ENCODE measurements around the gene BAG1. TPM values are rescaled to one million over a fixed set of nuclear protein-coding genes. Genes with fewer than 3 reads are reported as not detected.

The BAG1 gene
- total and polyA plus RNA-seq, 2 of the 13 experiments (the other 11 are each of a cell fraction or from before 2014, with no cell fraction given) = 23.1 to 59.5 TPM

DNA sequence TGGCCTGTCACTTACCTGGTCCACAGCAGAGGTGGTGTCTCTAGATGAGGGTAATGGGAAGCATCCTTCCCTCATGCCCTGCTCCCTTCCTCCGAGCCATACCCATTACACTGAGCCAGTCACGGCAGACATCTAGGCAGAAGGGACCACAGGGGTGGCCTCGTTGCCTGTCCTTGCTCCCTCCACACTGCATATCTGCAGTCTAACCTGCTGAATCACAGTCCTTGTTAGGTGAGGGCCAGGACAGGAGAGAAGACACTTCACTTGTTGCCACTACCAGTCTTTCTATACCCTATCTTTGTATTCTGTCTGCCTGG, 43.0 kb downstream of the BAG1 start:
- ATAC-seq (peak; percentile 56), FAIRE-seq (no peak), DNase-seq (ENCODE audit: low spot score) (no peak)
- POLR2A ChIA-PET = no interaction called here
- peaks cover 0 to 8% of the 10 kb centered on the region in 2 experiments; a peak in 1 of 5 replicates for H3K27me3 ChIP-seq (ENCODE audit: control insufficient read depth in 1 of 2, insufficient read depth in 2 of 2, low read length in 2 of 2)
- H3K4me1 ChIP-seq (ENCODE audit: insufficient read depth, low read length) = peaks cover 5% of the 10 kb centered on the region; the same call in 1 of the 2 replicates
- no peaks in the 10 kb centered on the region for H4K20me1 ChIP-seq (ENCODE audit: insufficient read depth, low read length)
- H3K79me2 ChIP-seq (ENCODE audit: insufficient read depth, low read length) = no peaks in the 10 kb centered on the region
- intact Hi-C loops (cut with micrococcal nuclease; ENCODE audit: unreplicated experiment) = no loop called here
- H3K4me3 ChIP-seq (replicated peaks in 1 of 3; ENCODE audit: insufficient read depth in 1 of 3, low read depth in 2 of 3, low read length in 3 of 3) = no peak overlapping the region; a peak in 1 of 6 replicates
- CTCF ChIA-PET (ENCODE audit: low intra/inter-chr PET ratio, low total read pairs) = no interaction called here
- 72% methylated on average over 2 of the region's 3 CpGs for WGBS (ENCODE audit: low lambda C conversion rate)
- no TSS peak for BruUV-seq (replicated peaks)
- H3K9ac ChIP-seq (ENCODE audit: insufficient read depth, low read depth, low read length) = no peak overlapping the region
- in situ Hi-C loops (cut with HindIII; ENCODE audit: extremely low pct_ligation_motif_present, low pct_unique_long_range_greater_than_20kb) = no loop called here
- no peaks in the 10 kb centered on the region for H3K9me3 ChIP-seq (ENCODE audit: low read length)
- no peak overlapping the region for H2AFZ ChIP-seq (ENCODE audit: low read length)
- no peaks in the 10 kb centered on the region for H3K36me3 ChIP-seq (replicated peaks in 1 of 2; ENCODE audit: control insufficient read depth in 1 of 2, insufficient read depth in 2 of 2, low read length in 2 of 2)
- no peak overlapping the region for H3K27ac ChIP-seq (ENCODE audit: extremely low read length, insufficient read depth, low read length)
- 0 out of 2 replicates have a peak overlapping the region, but pooled peaks have one; percentile 6 for H3K4me2 ChIP-seq (ENCODE audit: low read depth, low read length)
- no peak for TF ChIP-seq ZNF883 (CRISPR knock-in tag; IDR thresholded peaks at IDR 0.05; ENCODE audit: not compliant biosample characterization)
- TF ChIP-seq ZBTB38 (CRISPR knock-in tag; IDR thresholded peaks at IDR 0.05) = no peak
- no peak for TF ChIP-seq ZNF546 (CRISPR knock-in tag; conservative IDR thresholded peaks at IDR 0.05)
- TF ChIP-seq ZNF207 (IDR thresholded peaks at IDR 0.05; ENCODE audit: borderline replicate concordance) = no peak
- TF ChIP-seq SMARCE1 (IDR thresholded peaks at IDR 0.05; ENCODE audit: borderline replicate concordance) = no peak
- no peak for TF ChIP-seq RAD21 (CRISPR knock-in tag; IDR thresholded peaks at IDR 0.05)
- no peak for TF ChIP-seq ZNF558 (CRISPR knock-in tag; IDR thresholded peaks at IDR 0.05; ENCODE audit: borderline replicate concordance)
- TF ChIP-seq ZNF253 (CRISPR knock-in tag; IDR thresholded peaks at IDR 0.05; ENCODE audit: borderline replicate concordance) = no peak
- no peak for TF ChIP-seq PRDM15 (CRISPR knock-in tag; IDR thresholded peaks at IDR 0.05)
- no peak for TF ChIP-seq IRF2 (CRISPR knock-in tag; IDR thresholded peaks at IDR 0.05)
- TF ChIP-seq TBL1XR1 (IDR thresholded peaks at IDR 0.05; ENCODE audit: borderline replicate concordance, low read length, partially characterized antibody) = no peak
- no peak for TF ChIP-seq ZNF652 (CRISPR knock-in tag; IDR thresholded peaks at IDR 0.05; ENCODE audit: borderline replicate concordance, low read depth)
- TF ChIP-seq MBNL3 (CRISPR knock-in tag; conservative IDR thresholded peaks at IDR 0.05) = no peak
- TF ChIP-seq PHF5A (CRISPR knock-in tag; IDR thresholded peaks at IDR 0.05; ENCODE audit: low read depth, unreplicated experiment) = no peak
- TF ChIP-seq, protein P1, sequence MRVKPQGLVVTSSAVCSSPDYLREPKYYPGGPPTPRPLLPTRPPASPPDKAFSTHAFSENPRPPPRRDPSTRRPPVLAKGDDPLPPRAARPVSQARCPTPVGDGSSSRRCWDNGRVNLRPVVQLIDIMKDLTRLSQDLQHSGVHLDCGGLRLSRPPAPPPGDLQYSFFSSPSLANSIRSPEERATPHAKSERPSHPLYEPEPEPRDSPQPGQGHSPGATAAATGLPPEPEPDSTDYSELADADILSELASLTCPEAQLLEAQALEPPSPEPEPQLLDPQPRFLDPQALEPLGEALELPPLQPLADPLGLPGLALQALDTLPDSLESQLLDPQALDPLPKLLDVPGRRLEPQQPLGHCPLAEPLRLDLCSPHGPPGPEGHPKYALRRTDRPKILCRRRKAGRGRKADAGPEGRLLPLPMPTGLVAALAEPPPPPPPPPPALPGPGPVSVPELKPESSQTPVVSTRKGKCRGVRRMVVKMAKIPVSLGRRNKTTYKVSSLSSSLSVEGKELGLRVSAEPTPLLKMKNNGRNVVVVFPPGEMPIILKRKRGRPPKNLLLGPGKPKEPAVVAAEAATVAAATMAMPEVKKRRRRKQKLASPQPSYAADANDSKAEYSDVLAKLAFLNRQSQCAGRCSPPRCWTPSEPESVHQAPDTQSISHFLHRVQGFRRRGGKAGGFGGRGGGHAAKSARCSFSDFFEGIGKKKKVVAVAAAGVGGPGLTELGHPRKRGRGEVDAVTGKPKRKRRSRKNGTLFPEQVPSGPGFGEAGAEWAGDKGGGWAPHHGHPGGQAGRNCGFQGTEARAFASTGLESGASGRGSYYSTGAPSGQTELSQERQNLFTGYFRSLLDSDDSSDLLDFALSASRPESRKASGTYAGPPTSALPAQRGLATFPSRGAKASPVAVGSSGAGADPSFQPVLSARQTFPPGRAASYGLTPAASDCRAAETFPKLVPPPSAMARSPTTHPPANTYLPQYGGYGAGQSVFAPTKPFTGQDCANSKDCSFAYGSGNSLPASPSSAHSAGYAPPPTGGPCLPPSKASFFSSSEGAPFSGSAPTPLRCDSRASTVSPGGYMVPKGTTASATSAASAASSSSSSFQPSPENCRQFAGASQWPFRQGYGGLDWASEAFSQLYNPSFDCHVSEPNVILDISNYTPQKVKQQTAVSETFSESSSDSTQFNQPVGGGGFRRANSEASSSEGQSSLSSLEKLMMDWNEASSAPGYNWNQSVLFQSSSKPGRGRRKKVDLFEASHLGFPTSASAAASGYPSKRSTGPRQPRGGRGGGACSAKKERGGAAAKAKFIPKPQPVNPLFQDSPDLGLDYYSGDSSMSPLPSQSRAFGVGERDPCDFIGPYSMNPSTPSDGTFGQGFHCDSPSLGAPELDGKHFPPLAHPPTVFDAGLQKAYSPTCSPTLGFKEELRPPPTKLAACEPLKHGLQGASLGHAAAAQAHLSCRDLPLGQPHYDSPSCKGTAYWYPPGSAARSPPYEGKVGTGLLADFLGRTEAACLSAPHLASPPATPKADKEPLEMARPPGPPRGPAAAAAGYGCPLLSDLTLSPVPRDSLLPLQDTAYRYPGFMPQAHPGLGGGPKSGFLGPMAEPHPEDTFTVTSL (CRISPR knock-in tag; IDR thresholded peaks at IDR 0.05; ENCODE audit: borderline replicate concordance) = no peak
- TF ChIP-seq POLR2AphosphoS2 (IDR thresholded peaks at IDR 0.05; ENCODE audit: low read depth, low read length) = no peak

Data from HepG2 (cell line).